ENCODE results near the gene PCDHB9. TPM values are rescaled to one million over a fixed set of nuclear protein-coding genes. Genes with fewer than 3 reads are reported as not detected.

Gene PCDHB9
- total RNA-seq, 1 experiment from 2014 or later: 0.07 TPM

Other genes starting within 250 kb of the PCDHB9 start
- gene PCDHAC2, start 220.7 kb upstream of the PCDHB9 start, total RNA-seq (2021; ENCODE audit: unreplicated experiment): 3.2 TPM
- gene PCDHB1, start 135.8 kb upstream of the PCDHB9 start, total RNA-seq (2021; ENCODE audit: unreplicated experiment): not detected
- not detected for gene PCDHB2, start 92.5 kb upstream of the PCDHB9 start, total RNA-seq (2021; ENCODE audit: unreplicated experiment)
- 0.10 TPM for gene PCDHB3, start 86.7 kb upstream of the PCDHB9 start, total RNA-seq (2021; ENCODE audit: unreplicated experiment)
- gene PCDHB4, start 65.3 kb upstream of the PCDHB9 start, total RNA-seq (2021; ENCODE audit: unreplicated experiment): not detected
- gene PCDHB5, start 52.0 kb upstream of the PCDHB9 start, total RNA-seq (2021; ENCODE audit: unreplicated experiment): not detected
- not detected for gene PCDHB6, start 37.1 kb upstream of the PCDHB9 start, total RNA-seq (2021; ENCODE audit: unreplicated experiment)
- not detected for gene PCDHB7, start 14.5 kb upstream of the PCDHB9 start, total RNA-seq (2021; ENCODE audit: unreplicated experiment)
- not detected for gene PCDHB8, start 9.4 kb upstream of the PCDHB9 start, total RNA-seq (2021; ENCODE audit: unreplicated experiment)
- gene PCDHB16, start 4.8 kb upstream of the PCDHB9 start, total RNA-seq (2021; ENCODE audit: unreplicated experiment): not detected
- gene PCDHB10, start 5.2 kb downstream of the PCDHB9 start, total RNA-seq (2021; ENCODE audit: unreplicated experiment): not detected
- 0.07 TPM for gene PCDHB11, start 12.5 kb downstream of the PCDHB9 start, total RNA-seq (2021; ENCODE audit: unreplicated experiment)
- gene PCDHB12, start 21.6 kb downstream of the PCDHB9 start, total RNA-seq (2021; ENCODE audit: unreplicated experiment): not detected
- gene PCDHB13, start 26.8 kb downstream of the PCDHB9 start, total RNA-seq (2021; ENCODE audit: unreplicated experiment): 0.22 TPM
- gene PCDHB14, start 36.2 kb downstream of the PCDHB9 start, total RNA-seq (2021; ENCODE audit: unreplicated experiment): 0.27 TPM
- 0.07 TPM for gene PCDHB15, start 58.2 kb downstream of the PCDHB9 start, total RNA-seq (2021; ENCODE audit: unreplicated experiment)
- 0.42 TPM for gene SLC25A2, start 116.9 kb downstream of the PCDHB9 start, total RNA-seq (2021; ENCODE audit: unreplicated experiment)
- 40.9 TPM for gene TAF7, start 133.6 kb downstream of the PCDHB9 start, total RNA-seq (2021; ENCODE audit: unreplicated experiment)
- 0.05 TPM for gene PCDHGA1, start 143.4 kb downstream of the PCDHB9 start, total RNA-seq (2021; ENCODE audit: unreplicated experiment)
- not detected for gene PCDHGA2, start 151.6 kb downstream of the PCDHB9 start, total RNA-seq (2021; ENCODE audit: unreplicated experiment)
- not detected for gene PCDHGA3, start 156.7 kb downstream of the PCDHB9 start, total RNA-seq (2021; ENCODE audit: unreplicated experiment)
- 0.15 TPM for gene PCDHGB1, start 162.9 kb downstream of the PCDHB9 start, total RNA-seq (2021; ENCODE audit: unreplicated experiment)
- gene PCDHGA4, start 167.9 kb downstream of the PCDHB9 start, total RNA-seq (2021; ENCODE audit: unreplicated experiment): not detected
- 0.34 TPM for gene PCDHGB2, start 172.8 kb downstream of the PCDHB9 start, total RNA-seq (2021; ENCODE audit: unreplicated experiment)
- gene PCDHGA5, start 177.0 kb downstream of the PCDHB9 start, total RNA-seq (2021; ENCODE audit: unreplicated experiment): 0.05 TPM
- 0.10 TPM for gene PCDHGB3, start 183.1 kb downstream of the PCDHB9 start, total RNA-seq (2021; ENCODE audit: unreplicated experiment)
- 0.07 TPM for gene PCDHGA6, start 186.7 kb downstream of the PCDHB9 start, total RNA-seq (2021; ENCODE audit: unreplicated experiment)
- not detected for gene PCDHGA7, start 195.6 kb downstream of the PCDHB9 start, total RNA-seq (2021; ENCODE audit: unreplicated experiment)
- gene PCDHGB4, start 200.5 kb downstream of the PCDHB9 start, total RNA-seq (2021; ENCODE audit: unreplicated experiment): not detected
- gene PCDHGA8, start 205.5 kb downstream of the PCDHB9 start, total RNA-seq (2021; ENCODE audit: unreplicated experiment): not detected
- 0.15 TPM for gene PCDHGB5, start 210.8 kb downstream of the PCDHB9 start, total RNA-seq (2021; ENCODE audit: unreplicated experiment)
- gene PCDHGA9, start 215.6 kb downstream of the PCDHB9 start, total RNA-seq (2021; ENCODE audit: unreplicated experiment): 0.34 TPM
- 0.22 TPM for gene PCDHGB6, start 220.9 kb downstream of the PCDHB9 start, total RNA-seq (2021; ENCODE audit: unreplicated experiment)
- 3.8 TPM for gene PCDHGA10, start 225.8 kb downstream of the PCDHB9 start, total RNA-seq (2021; ENCODE audit: unreplicated experiment)
- 0.54 TPM for gene PCDHGB7, start 230.5 kb downstream of the PCDHB9 start, total RNA-seq (2021; ENCODE audit: unreplicated experiment)
- gene PCDHGA11, start 233.9 kb downstream of the PCDHB9 start, total RNA-seq (2021; ENCODE audit: unreplicated experiment): 0.39 TPM
- gene PCDHGA12, start 243.3 kb downstream of the PCDHB9 start, total RNA-seq (2021; ENCODE audit: unreplicated experiment): 0.17 TPM